Measurements from ENCODE around the gene MIF.

DNA sequence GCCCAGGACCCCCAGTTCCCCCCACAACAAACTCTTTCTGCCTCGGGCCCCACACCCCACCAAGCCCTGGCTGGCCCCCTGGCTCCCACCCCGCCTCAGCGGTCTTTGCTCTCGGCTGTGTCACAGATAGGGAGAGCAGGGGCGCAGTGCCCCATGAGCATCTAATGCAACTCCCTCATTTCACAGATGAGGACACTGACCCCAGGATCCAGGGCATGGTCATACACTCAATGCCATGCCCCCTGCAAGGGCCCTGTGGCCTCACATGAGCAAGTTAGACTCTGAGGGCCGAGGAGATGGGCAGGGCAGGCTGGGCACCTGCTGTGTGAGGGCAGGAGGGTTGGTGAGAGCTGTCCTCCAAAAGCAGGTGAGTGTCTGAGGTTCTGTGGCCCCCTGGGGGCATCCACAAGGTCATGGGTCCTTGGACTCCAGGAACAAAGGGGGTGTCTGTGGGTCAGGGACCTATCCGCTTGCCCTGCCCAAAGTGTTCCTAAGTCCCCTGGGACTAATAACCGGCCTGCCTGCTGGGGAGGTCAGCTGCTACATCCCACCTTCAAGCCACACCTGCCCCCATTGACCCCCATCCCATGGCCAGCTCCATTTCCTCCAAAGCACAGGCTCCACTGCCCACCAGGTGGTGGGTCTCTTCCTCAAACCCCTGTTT, 2.5 kb downstream of the MIF start:
- TF ChIP-seq, protein P1, sequence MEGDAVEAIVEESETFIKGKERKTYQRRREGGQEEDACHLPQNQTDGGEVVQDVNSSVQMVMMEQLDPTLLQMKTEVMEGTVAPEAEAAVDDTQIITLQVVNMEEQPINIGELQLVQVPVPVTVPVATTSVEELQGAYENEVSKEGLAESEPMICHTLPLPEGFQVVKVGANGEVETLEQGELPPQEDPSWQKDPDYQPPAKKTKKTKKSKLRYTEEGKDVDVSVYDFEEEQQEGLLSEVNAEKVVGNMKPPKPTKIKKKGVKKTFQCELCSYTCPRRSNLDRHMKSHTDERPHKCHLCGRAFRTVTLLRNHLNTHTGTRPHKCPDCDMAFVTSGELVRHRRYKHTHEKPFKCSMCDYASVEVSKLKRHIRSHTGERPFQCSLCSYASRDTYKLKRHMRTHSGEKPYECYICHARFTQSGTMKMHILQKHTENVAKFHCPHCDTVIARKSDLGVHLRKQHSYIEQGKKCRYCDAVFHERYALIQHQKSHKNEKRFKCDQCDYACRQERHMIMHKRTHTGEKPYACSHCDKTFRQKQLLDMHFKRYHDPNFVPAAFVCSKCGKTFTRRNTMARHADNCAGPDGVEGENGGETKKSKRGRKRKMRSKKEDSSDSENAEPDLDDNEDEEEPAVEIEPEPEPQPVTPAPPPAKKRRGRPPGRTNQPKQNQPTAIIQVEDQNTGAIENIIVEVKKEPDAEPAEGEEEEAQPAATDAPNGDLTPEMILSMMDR (IDR thresholded peaks at IDR 0.05), result no peak
- TF ChIP-seq POLR2A (IDR thresholded peaks at IDR 0.05) (no peak), POLR2AphosphoS5 (IDR thresholded peaks at IDR 0.05) (no peak)

All from stomach (tissue), 4 donors.